Measurements from ENCODE around the gene MAN2A1. TPM values are rescaled to one million over a fixed set of nuclear protein-coding genes. Genes with fewer than 3 reads are reported as not detected.

MAN2A1 gene
- 11.1 to 16.5 TPM (median 14.4 TPM) in 5 replicates for total RNA-seq (2022; extraction: Qiagen RNA extraction)

GRCh38 chr5:109689740-109690241, at the start of gene MAN2A1:
Gene MAN2A1, plus strand, starts transcription at chr5:109689927. Its CDS starts 491 bp downstream, at chr5:109690418.

